ENCODE results near the gene SMARCA2.

The SMARCA2 gene

GRCh38 chr9:2039294-2040180 is 24.4 kb downstream of the SMARCA2 start:
- DNase-seq = no peak

DNA sequence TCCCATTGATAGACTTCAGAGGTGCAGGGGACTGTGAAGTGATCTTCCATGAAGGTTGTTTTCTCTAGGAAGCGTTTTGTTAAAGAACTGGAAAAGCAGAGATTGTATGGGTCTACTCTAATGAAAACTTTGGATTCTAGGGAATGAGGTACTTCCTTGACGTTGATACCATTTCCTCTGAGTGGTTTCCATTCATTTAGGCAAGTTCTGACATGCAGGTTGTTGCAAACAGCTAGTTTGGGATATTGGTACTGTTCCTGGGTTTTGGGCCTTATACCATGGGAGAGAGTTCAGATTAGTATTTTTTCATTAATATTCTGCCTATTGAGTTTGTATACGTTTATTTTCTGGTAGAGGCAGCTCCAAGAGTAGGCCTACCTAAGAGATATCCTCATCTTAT is 25.7 kb downstream of the SMARCA2 start:
- DNase-seq = no peak

DNA sequence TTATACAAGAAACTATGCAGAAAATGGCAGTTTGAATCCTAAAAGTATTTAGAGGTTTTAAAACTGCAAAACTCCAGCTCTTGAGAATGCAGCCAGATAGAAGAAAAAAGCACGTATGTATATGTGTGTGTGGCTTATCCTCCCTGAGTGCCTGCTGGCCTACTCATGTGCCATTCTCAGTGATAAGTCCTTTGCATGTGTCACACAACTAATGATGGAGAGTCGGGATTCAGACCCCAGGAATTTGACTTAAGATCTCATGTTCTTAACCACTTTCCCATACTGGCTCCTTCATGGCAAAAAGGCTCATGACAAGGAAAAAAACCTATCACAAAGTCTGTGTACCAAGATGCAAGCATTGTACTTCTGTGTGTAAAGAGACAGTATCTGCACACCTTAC is 26.6 kb downstream of the SMARCA2 start:
- no peak for DNase-seq

GRCh38 chr9:2043243-2043642 is 28.1 kb downstream of the SMARCA2 start:
- no peak for DNase-seq

DNA sequence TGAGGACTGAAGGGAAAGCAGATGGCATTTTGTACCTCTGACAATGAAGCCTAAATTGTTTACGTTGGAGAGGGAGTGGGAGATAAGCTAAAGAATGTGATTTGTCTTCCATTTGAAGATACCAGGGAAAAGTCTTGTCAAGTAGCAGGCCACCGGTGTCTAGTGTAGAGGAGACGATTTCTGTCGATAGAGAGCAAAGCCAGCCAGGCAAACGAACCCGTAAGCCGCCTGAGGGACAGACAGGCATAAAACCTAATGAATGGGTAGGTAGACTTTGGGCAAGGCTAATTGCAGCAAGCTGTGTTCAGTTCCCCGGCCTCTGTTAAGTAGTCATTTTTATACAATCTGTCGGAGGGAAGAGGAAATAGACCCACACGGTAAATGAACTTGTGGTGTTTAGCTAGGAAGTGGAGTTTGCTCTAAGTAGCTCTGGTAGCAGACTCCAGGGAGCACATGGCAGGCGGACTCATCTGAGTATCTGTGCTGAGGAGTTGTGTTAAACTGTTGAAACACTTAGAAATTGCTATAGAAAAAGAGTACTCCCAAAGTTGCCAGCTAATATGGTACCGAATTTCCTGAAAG is 28.8 kb downstream of the SMARCA2 start:
- DNase-seq = no peak

GRCh38 chr9:2047144-2047671 is 32.1 kb downstream of the SMARCA2 start:
- no peak for DNase-seq

DNA sequence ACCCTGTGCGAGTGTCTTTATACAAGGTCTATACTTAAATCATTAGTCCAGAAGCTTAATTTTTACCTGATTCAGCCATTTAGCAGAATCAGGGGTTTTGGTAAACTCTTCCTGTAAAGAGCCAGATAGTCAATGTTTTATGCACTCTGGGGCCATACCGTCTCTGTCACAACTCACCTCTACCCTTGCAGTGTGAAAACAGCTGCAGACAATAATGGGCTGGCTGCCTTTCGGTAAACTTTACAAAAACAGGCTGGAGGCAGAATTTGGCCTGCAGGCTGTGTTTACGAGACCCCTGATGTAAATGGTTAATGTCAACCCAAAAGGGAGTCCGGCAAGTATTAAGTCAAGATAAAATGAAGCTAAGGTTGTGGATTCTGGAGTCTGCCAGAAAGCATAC is 32.8 kb downstream of the SMARCA2 start:
- no peak for DNase-seq

- DNase-seq = no peak
These were observed 35.1 kb downstream of the SMARCA2 start for GRCh38 chr9:2050236-2050635.

- peak in 44 of 56 donors; percentile 4 to 81 (median 28) for DNase-seq
These were observed 39.0 kb downstream of the SMARCA2 start for GRCh38 chr9:2053883-2054845.

DNA sequence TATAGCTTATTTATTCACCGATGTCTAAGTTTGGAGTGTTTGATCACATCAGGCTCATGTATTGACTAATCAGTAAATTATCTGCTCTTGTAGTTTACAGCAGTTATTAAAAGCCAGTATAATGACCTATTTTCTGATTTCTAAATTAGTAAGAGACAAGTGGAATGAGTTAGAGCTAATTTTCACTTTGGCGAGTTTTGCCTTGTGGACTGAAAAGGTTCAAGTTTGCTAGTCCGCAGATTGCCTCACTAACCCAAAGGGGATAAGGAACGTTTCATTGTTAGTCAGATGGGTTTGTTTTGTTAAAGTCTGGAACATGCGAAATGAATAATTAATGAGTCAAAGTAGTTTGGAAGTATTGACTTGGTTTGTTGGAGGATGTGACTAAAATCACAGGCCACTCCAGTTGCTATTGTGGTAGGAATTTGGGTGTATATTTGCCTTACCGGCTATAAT is 40.1 kb downstream of the SMARCA2 start:
- peak in 1 of 56 donors; percentile 23 for DNase-seq

GRCh38 chr9:2059274-2059929 is 44.3 kb downstream of the SMARCA2 start:
- no peak for DNase-seq

DNA sequence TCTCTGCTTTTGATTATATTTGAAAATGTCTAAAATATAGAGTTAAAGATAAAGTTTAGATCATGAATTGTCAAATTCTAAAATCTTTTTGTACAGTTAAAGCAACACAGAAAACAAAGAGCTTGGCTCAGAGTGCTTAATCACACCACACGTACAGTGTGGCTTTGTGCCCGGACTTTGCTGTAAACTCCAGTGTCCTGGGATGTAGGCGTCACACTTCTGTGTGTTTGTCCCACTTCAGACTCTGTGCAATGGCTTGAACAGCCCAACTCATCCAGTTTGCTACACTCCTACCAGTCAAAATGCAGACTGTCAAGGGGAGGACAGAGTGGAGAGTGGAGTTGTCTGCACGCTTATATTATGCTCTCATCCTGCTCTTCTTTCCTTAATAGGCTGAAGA is 45.3 kb downstream of the SMARCA2 start:
- no peak for DNase-seq

DNA sequence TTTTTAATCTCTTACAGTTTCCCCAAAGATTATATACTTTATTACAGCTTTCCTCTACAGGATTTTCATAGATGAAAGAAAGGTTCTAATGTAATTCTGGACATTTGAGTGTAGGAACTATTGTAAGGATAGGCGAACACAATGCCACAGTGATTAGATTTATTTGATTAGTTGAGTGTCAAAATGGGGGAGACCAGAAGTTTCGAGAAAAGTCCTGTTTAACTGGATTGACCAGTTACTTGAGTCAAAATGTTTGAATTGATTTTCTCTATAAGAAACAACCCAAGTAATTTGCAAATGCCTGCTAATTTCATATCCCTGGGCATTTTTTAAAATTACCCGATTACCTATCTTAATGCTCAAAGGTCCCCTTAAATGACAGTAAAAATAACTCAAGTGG is 50.6 kb downstream of the SMARCA2 start:
- no peak for DNase-seq

- DNase-seq = no peak
These were observed 51.4 kb downstream of the SMARCA2 start for GRCh38 chr9:2066312-2067273.

GRCh38 chr9:2072752-2073405 is 57.7 kb downstream of the SMARCA2 start:
- no peak for DNase-seq

- no peak for DNase-seq
These were observed 67.6 kb downstream of the SMARCA2 start for GRCh38 chr9:2082772-2083171.

- peak in 4 of 56 donors; percentile 8 to 39 (median 16) for DNase-seq
These were observed 68.3 kb downstream of the SMARCA2 start for GRCh38 chr9:2083479-2083878.

- no peak for DNase-seq
These were observed 70.6 kb downstream of the SMARCA2 start for GRCh38 chr9:2085716-2086115.

- DNase-seq = no peak
These were observed 71.0 kb downstream of the SMARCA2 start for GRCh38 chr9:2086116-2086515.
